Panc1 (cell line): Measurements from ENCODE around the gene DDX21. TPM values are rescaled to one million over a fixed set of nuclear protein-coding genes. Genes with fewer than 3 reads are reported as not detected.

Experiments
- ATAC-seq: fragments of 200-7000 bp; cut with Tn5 transposase; 2 replicates; pipeline ENCODE4 v1.9.1; 2020; ENCODE audit warnings: mild to moderate bottlenecking, moderate library complexity
- BruUV-seq: library from RNA; stranded (reverse); fragments of 400-500 nt; replicated peaks from 2 replicates; lab custom pipeline; 2021; lab: Mats Ljungman, UMichigan
- CTCF ChIA-PET: fragments of 300-600 bp; sonication (Branson Sonifier 250); formaldehyde crosslinking; loops from one replicate; lab custom pipeline; 2022; ENCODE audit warnings: antibody characterized with exemption; lab: Charles Lee
- POLR2A ChIA-PET: fragments of 300-600 bp; sonication (Branson Sonifier 250); formaldehyde crosslinking; loops from one replicate; lab custom pipeline; 2022; ENCODE audit warnings: antibody characterized with exemption; lab: Charles Lee
- DNase-seq: peaks from one replicate; pipeline ENCODE4 v3.0.0-alpha.2; 2010; ENCODE audit warnings: low read depth, low spot score
- H3K27ac ChIP-seq: 2 replicates; pipeline ENCODE4 v1.5.1; 2011; ENCODE audit warnings: mild to moderate bottlenecking, low read length, inconsistent platforms
- H3K27me3 ChIP-seq: fragments of 200-500 bp; sonication (Bioruptor generic); 2 replicates; pipeline ENCODE4 v1.6.0; 2014; ENCODE audit warnings: low read length, inconsistent platforms; ENCODE audit not compliant: control insufficient read depth, insufficient read depth
- H3K36me3 ChIP-seq: fragments of 200-500 bp; sonication (Bioruptor generic); 2 replicates; pipeline ENCODE4 v1.5.1; 2014; ENCODE audit warnings: inconsistent platforms, mild to moderate bottlenecking, low read length, moderate library complexity; ENCODE audit not compliant: control insufficient read depth, insufficient read depth
- H3K4me1 ChIP-seq: 2 replicates; pipeline ENCODE4 v1.5.1; 2011; ENCODE audit warnings: inconsistent platforms, mild to moderate bottlenecking, low read length, moderate library complexity; ENCODE audit not compliant: control insufficient read depth, insufficient read depth
- H3K4me3 ChIP-seq, 2 experiments: 2 replicates each; pipeline ENCODE4 v1.5.1; 2011 to 2012; ENCODE audit warnings: low read depth in 2 of 2, low read length in 2 of 2, mild to moderate bottlenecking in 2 of 2, inconsistent platforms in 1 of 2, moderate library complexity in 1 of 2
- H3K9me3 ChIP-seq: fragments of 200-500 bp; sonication (Bioruptor generic); 2 replicates; pipeline ENCODE4 v1.5.1; 2014; ENCODE audit warnings: low read depth, mild to moderate bottlenecking, inconsistent platforms, low read length, moderate library complexity; ENCODE audit not compliant: control insufficient read depth, insufficient read depth
- CTCF ChIP-seq: fragments of 450-650 bp; IDR thresholded peaks from 2 replicates; pipeline ENCODE4 v1.5.1; 2017; ENCODE audit warnings: mild to moderate bottlenecking
- POLR2AphosphoS5 ChIP-seq: IDR thresholded peaks from 2 replicates; pipeline ENCODE4 v1.6.1; 2012; ENCODE audit warnings: mild to moderate bottlenecking, low read depth, low read length, moderate library complexity
- REST ChIP-seq, 2 experiments: IDR thresholded peaks; 2 replicates each; pipeline ENCODE4 v1.6.1; 2011 to 2012; ENCODE audit warnings: low read depth in 2 of 2, control low read depth in 1 of 2, low read length in 1 of 2, mild to moderate bottlenecking in 1 of 2, moderate library complexity in 1 of 2; ENCODE audit not compliant: insufficient read depth in 1 of 2
- SIN3A ChIP-seq: IDR thresholded peaks from 2 replicates; pipeline ENCODE4 v1.6.1; 2012; ENCODE audit warnings: low read depth, mild to moderate bottlenecking, low read length, moderate library complexity, borderline replicate concordance; ENCODE audit not compliant: insufficient read depth
- TCF7L2 ChIP-seq: IDR thresholded peaks from 2 replicates; pipeline ENCODE4 v1.6.1; 2011; ENCODE audit warnings: mild to moderate bottlenecking, low read depth, low read length, inconsistent platforms
- in situ Hi-C: cut with HindIII; loops from 2 replicates; pipeline ENCODE4 v1.10.0; 2016; ENCODE audit warnings: low sequenced_read_pairs, low pct_unique_long_range_greater_than_20kb
- intact Hi-C: fragments of 100-400 bp; cut with micrococcal nuclease; formaldehyde crosslinking; loops from one replicate; pipeline ENCODE4 v1.10.0; 2022; ENCODE audit not compliant: unreplicated experiment
- total RNA-seq: library from RNA; stranded (reverse); gene quantifications from one replicate; pipeline ENCODE4 v1.2.1, GENCODE V29; 2021; ENCODE audit not compliant: unreplicated experiment

DDX21 gene
- total RNA-seq, 1 experiment from 2014 or later, result 172 TPM

- H3K4me3 ChIP-seq, result no peak overlapping the region
- no peak overlapping the region for H3K27ac ChIP-seq
- no TSS peak for BruUV-seq
- intact Hi-C loops (loop anchor here (2.0 kb wide), 1 partner anchor 87 kb away; no protein-coding TSS in a partner anchor), in situ Hi-C loops (no loop called here)
- no peaks in the 10 kb centered on the region for H3K4me1 ChIP-seq
- no peaks in the 10 kb centered on the region for H3K9me3 ChIP-seq
- no peak for TF ChIP-seq CTCF
- no peak for TF ChIP-seq TCF7L2
- no peak for TF ChIP-seq REST (IDR thresholded peaks at IDR 0.05; ENCODE audit: insufficient read depth in 1 of 2, low read depth in 2 of 2, low read length in 1 of 2)
- TF ChIP-seq POLR2AphosphoS5, result no peak
- no peak for TF ChIP-seq SIN3A
- no peaks in the 10 kb centered on the region for H3K27me3 ChIP-seq
- ChIA-PET POLR2A (interaction anchor here (0.6 kb wide), 1 partner anchor 9 kb away, joined by 3 read pairs; no protein-coding TSS in a partner anchor), CTCF (interaction anchor here (2.8 kb wide), 1 partner anchor 87 kb away, joined by 16 read pairs; no protein-coding TSS in a partner anchor)
- ATAC-seq (no peak), DNase-seq (no peak)
- H3K36me3 ChIP-seq, result peaks cover 27% of the 10 kb centered on the region
Observed at GRCh38 chr10:69005704-69006485, 49.9 kb downstream of the DDX21 start.

- Histone ChIP-seq H3K4me3 (no peak overlapping the region), H3K4me1 (no peaks in the 10 kb centered on the region), H3K27ac (no peak overlapping the region), H3K27me3 (no peaks in the 10 kb centered on the region), H3K9me3 (no peaks in the 10 kb centered on the region), H3K36me3 (peaks cover 30% of the 10 kb centered on the region)
- intact Hi-C loops, result no loop called here
- DNase-seq (no peak), ATAC-seq (no peak; the same call in 1 of the 2 replicates)
- POLR2A ChIA-PET, result no interaction called here
- BruUV-seq, result no TSS peak
- CTCF ChIA-PET, result no interaction called here
- in situ Hi-C loops, result no loop called here
- TF ChIP-seq CTCF (peak; percentile 20; the same call in 1 of the 2 replicates), POLR2AphosphoS5 (no peak)
Observed at GRCh38 chr10:69007260-69007659, 51.3 kb downstream of the DDX21 start.
